ENCODE results near the gene SH3BP2. TPM values are rescaled to one million over a fixed set of nuclear protein-coding genes. Genes with fewer than 3 reads are reported as not detected.

Gene SH3BP2
- total RNA-seq, 2 experiments from 2014 or later = 82.6 to 83.7 TPM

DNA sequence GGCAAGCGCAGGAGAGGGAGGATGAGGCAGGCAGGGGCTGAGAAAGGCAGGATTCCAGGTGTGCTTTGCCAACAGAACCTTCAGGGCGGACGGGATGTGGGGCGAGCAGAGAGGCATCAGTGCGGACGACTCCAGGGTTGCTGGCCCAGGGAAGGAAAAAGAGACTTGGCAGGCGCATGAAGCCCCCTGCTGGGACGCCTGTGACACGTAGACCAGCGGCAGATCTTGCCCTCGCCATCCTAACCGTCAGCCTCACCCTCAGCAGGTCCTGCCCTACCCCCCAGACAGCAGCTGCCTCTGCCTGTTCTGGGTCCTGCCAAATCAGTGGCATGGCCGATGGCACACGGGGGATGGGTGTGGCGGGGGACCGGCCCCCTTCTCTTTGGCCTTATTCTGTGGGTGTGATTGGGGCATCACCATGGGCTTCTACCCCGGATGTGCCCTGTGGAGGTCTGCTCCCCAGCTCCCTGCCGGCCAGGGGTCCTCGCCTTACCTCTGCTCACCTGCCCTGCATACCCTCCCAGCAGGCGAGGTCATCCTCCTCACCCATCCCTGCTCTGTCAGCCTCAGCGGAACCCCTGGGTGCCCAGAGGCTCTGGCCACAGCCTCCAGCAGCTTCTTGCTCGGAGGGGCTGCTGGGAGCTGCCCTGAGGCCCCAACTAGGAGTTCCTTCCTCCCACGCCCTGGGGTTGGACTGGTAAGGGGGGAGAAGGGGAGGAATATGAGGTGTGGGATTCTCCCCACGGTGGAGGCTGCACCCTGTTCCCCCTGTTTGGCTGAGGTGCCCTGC, 2.9 kb upstream of the SH3BP2 start:
- Mint-ChIP-seq H3K4me3 (no peak overlapping the region), H3K9me3 (peaks cover 2% of the 10 kb centered on the region), H3K36me3 (no peaks in the 10 kb centered on the region), H3K27me3 (no peaks in the 10 kb centered on the region), H3K27ac (peak overlapping the region; percentile 8), H3K4me1 (peaks cover 31% of the 10 kb centered on the region)
- ATAC-seq (ENCODE audit: low read depth) = no peak
- no peak for DNase-seq
- POLR2A ChIA-PET = interaction anchor here (0.9 kb wide), 1 partner anchor 9 kb away, joined by 3 read pairs; no protein-coding TSS in a partner anchor

DNA sequence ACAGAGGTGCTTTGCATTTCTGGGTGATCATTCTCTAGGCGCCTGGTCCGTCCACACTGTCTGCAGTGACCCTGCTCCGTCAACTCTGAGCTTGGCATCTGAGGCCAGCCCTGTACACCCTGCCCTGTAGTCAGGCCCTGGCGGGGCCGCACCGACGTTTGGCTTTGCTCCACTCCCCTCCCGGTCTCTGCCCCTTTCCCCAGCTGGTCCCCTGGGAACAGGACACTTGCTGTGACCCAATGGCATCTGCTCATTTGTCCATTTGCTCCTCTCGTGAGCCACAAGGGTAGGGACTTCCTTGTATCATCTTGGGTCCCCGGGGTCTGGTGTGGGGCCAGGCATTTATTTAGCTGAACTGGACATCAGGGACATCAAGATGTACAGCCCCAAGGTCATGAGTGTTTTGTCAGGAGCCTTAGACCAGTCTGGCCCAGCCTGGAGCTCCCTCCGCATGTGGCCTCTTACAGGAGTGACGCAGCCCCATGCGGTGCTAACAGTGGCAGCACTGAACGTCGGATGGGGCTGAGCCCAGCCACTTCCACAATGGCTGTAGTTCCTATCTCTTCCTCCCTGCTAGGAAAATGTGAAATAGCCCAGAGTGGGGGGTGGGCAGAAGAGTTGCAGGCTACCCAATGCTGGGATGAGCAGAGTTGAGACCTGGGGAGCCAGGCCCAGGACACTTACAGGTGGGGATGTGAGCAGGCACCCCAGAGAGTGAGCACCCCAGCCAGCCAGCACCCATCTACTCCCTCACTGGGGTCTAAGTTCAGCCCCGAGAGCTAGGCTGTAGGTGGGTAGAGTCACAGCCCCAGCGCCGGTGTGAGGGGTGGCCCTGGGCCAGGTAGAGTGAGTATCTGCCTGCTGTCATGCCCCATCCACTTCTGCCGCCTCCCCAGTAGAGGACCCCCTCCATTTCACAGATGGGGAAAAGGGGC, 2.0 kb upstream of the SH3BP2 start:
- POLR2A ChIA-PET = interaction anchor here (0.9 kb wide), 1 partner anchor 8 kb away, joined by 3 read pairs; no protein-coding TSS in a partner anchor
- Mint-ChIP-seq H3K27ac (peak overlapping the region; percentile 30), H3K9me3 (no peaks in the 10 kb centered on the region), H3K4me3 (no peak overlapping the region), H3K36me3 (no peaks in the 10 kb centered on the region), H3K27me3 (no peaks in the 10 kb centered on the region), H3K4me1 (peaks cover 27% of the 10 kb centered on the region)
- ATAC-seq (ENCODE audit: low read depth) = no peak
- peak; percentile 32 for DNase-seq

DNA sequence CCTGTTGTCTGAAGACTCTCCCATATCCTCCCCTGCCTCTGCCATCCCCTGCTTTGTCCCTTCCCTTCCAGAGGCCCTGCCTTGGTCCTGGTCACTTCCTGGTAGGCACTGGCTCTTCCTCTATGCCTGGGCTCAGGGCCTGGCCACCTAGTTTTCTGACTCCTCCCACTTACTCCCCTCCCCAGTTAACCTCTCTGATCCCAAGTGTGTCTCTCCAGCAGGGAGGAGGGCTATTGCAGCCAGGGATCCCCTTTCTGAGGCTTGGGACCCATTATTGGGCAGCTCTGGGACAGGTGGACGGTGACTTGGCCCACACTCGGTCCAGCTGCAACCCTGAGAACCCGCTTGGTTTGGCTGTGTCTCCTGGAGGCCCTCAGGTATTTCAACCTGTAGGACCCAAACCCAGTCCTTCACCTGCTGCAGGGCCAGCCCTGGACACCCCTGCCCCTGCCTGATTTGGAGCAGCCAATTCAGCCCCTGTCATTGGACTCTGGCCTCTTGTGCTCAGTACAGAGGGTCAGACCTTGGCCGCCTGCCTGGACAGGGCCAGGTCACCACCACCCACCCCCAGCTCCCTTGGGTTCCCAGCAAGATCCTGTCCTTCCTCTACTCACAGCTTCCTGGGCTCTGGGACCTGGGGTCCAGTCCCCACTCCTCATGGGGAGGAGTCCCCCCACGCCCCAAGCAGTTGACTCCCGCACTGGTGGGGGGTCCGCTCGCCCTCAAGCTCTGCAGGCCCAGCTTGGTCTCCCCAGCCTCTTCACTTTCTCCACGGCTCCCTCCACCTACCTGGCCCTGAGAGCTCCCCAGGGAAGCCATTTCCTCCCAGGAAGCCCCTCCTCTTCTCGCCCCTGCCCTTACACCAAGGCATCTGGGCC, 1.1 kb upstream of the SH3BP2 start:
- Mint-ChIP-seq H3K36me3 (no peaks in the 10 kb centered on the region), H3K27me3 (no peaks in the 10 kb centered on the region), H3K27ac (peak overlapping the region; percentile 11), H3K4me1 (peaks cover 24% of the 10 kb centered on the region), H3K4me3 (no peak overlapping the region), H3K9me3 (no peaks in the 10 kb centered on the region)
- DNase-seq (peak; percentile 33), ATAC-seq (ENCODE audit: low read depth) (no peak)
- POLR2A ChIA-PET = interaction anchor here (0.6 to 0.7 kb wide), 2 partner anchors 13 to 22 kb away, joined by 3 read pairs; no protein-coding TSS in a partner anchor

DNA sequence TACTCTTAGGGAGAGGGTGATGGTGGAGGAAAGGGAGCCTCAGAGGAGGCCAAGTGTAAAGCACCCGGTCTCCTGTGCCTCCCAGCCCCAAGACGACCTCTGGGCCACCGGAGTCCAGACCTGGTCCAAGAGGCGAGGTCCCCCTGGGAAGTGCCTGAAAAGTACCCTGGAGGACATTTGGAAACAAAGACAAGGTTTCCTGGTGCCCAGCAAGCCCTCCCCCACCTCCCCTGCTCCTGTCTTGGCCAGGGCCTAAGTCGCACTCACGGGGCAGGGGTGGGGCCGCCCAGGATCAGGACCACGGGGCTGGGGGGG, 532 bp upstream of the SH3BP2 start:
- DNase-seq (no peak), ATAC-seq (ENCODE audit: low read depth) (no peak)
- Mint-ChIP-seq H3K4me1 (peaks cover 20% of the 10 kb centered on the region), H3K36me3 (no peaks in the 10 kb centered on the region), H3K9me3 (no peaks in the 10 kb centered on the region), H3K27me3 (no peaks in the 10 kb centered on the region), H3K27ac (no peak overlapping the region), H3K4me3 (peak overlapping the region; percentile 30)
- POLR2A ChIA-PET = interaction anchor here (0.6 kb wide), 1 partner anchor 7 kb away, joined by 7 read pairs; no protein-coding TSS in a partner anchor

DNA sequence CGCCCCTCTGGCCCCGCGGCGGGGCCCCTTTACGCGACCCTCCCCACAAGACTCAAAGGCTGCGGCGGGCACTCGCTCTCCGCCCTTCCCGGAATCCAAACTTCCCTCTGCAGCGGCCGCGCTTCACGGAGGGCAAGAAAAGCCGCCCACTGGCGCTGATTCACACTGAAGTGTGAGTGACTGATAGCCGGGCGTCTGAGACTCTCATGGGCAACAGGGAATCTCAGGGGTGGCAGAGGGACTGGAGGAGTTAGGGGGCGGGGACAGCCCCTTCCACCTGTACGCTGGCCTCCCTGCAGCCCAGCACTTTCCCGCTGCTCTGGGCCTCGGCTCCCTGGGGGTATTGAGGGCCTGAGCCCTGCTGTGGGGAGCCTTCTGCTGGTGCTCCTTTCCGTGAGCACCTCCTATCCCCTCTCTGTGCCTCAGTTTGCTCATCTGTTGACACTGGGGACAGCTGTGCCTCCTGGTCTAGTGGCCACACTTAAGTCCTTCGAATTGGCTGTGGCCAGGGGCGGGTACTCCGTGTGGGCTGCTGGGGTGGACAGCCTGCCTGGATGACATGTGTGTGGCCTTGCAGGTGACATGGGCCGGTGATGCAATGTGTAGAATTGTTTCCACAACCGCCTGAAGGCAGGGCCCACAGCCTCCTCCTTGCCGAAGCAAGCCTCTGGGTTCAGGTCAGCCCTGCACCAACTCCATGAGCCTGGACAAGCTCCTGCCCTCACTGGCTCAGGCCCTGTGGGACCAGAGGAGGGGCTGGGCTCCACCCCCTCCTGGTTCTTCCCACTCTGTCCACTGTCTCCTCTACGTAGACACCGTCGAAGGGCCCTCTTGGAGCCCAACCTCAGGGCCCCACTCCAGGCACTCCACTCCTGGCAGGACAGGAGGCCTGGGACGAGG, 951 bp downstream of the SH3BP2 start:
- peak overlapping the region; percentile 64 for H3K27ac Mint-ChIP-seq
- DNase-seq (peak; percentile 58), ATAC-seq (ENCODE audit: low read depth) (no peak)
- POLR2A ChIA-PET = interaction anchor here (0.7 to 1.7 kb wide), 2 partner anchors 8 to 18 kb away, joined by 3 read pairs; no protein-coding TSS in a partner anchor
- H3K4me3 Mint-ChIP-seq = peak overlapping the region; percentile 89
- H3K36me3 Mint-ChIP-seq = no peaks in the 10 kb centered on the region
- no peaks in the 10 kb centered on the region for H3K9me3 Mint-ChIP-seq
- H3K4me1 Mint-ChIP-seq = peaks cover 24% of the 10 kb centered on the region
- no peaks in the 10 kb centered on the region for H3K27me3 Mint-ChIP-seq

DNA sequence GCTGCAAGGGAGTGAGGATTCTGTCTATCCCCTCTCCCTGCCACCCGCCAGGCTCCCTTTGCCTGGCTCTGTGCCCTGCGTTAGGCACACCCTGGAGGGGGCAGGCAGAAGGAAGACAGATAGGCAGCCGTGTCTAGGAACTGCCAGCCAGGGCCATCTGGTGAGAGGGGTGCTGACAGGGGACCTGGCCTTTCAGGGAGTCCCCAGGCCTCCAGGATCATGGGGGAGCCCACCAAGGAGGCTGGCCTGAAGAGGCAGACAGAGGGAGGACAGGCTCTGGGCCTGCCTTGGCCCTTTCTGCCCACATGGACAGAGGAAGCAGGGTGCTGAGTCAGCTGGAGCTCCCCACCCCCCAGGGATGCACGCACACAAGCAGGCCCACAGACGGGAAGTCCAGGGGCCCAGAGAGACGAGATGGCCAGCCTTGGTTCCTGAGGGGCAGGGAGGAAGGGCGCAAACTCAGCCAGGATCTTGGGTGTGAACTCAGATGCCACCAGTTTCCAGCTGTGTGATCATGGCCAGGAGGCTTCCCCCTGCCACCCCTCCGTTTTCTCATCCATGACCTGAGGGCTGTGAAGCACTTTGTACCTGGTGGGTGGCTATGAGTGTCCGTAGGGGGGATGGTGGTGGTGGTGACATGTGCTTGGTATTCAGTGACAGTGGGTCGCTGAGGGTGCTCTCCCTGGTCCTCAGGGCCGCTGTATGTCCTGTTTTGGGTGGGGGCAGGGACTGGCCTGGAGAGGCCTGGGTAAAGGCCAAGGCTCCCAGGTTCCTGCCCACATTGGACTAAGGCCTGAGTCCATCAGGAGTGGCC, 1.8 kb downstream of the SH3BP2 start:
- Mint-ChIP-seq H3K36me3 (no peaks in the 10 kb centered on the region), H3K4me1 (peaks cover 23% of the 10 kb centered on the region), H3K27ac (peak overlapping the region; percentile 25), H3K27me3 (no peaks in the 10 kb centered on the region), H3K9me3 (no peaks in the 10 kb centered on the region), H3K4me3 (peak overlapping the region; percentile 89)
- ATAC-seq (ENCODE audit: low read depth) (no peak), DNase-seq (peak; percentile 43)
- POLR2A ChIA-PET = interaction anchor here (0.7 to 1.7 kb wide), 2 partner anchors 9 to 17 kb away, joined by 3 read pairs; no protein-coding TSS in a partner anchor

DNA sequence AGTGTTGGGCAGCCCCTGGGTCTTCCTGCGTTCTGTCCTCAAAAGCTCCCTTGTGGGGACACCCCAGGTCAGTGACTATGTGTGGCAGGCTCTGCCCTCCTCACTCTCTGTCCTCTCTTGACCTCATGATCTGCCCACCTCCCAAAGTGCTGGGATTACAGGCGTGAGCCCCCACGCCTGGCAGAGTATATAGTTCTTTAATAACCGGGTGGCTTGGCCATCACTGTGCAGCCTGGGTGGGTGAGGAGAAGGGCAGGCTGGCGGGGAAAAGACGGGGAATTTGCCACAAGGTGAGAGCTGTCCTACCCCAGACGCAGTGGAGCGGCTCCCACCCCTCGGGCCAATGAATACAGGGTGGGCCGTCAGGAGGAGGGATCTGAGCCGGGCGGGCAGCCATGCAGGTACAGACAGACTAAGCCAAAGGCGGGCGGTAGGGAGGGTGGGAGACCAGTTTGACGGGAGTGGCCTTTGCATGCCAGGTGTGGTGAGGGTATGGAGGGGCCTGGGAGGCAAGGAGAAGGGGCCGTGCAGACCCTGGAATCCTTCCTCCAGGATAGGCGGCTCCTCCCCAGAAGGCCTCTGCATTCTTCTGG, 2.5 kb downstream of the SH3BP2 start:
- H3K4me3 Mint-ChIP-seq = no peak overlapping the region
- H3K9me3 Mint-ChIP-seq = no peaks in the 10 kb centered on the region
- POLR2A ChIA-PET = interaction anchor here (1.7 kb wide), 1 partner anchor 9 kb away, joined by 3 read pairs; no protein-coding TSS in a partner anchor
- DNase-seq (no peak), ATAC-seq (ENCODE audit: low read depth) (no peak)
- H3K4me1 Mint-ChIP-seq = peaks cover 26% of the 10 kb centered on the region
- no peak overlapping the region for H3K27ac Mint-ChIP-seq
- H3K27me3 Mint-ChIP-seq = no peaks in the 10 kb centered on the region
- no peaks in the 10 kb centered on the region for H3K36me3 Mint-ChIP-seq

DNA sequence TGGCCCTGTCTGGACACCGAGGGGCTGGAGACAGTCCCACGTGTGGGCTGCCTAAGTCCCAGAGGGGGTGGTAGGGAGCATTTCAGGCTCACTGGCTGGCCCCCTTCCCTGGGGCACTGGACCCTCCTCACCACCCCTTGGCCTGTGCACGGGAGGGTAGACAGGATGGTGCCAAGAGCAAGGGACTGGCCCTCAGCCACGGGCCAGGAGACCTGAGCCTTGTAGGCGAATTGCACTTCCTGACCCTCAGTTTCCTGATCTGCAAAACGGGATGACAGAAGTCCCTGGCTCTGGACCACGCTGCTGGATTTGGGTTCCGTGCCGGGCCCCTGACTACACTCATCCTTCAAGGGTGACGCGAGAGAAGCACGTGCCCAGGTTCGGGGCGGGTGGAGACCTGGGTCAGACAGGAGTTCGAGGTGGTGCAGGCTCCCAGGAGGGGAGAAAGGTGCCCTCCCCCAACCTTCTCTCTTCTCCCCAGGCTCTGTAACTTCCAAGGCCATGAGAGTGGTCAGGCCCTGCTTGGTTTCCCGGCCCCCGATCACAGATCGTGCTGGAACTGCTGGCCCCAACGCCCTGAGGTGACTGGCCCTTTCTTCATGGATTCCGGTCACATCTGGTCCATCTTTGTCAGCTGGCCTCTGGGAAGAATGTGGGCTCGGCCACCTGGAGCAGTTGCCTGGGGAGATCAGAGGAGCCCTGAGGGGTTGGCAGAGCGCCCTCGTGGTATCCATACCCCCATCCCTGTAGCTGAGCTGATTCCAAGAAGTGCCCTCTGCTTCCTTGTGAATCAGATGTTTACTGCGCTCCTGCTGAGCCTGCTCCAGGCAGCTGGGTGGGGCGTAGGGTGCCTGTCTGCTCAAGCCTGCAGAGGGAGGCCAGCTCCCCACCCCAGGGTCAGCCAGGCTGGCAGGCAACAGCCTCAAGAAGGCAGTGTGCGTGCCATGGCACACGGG, 3.3 kb downstream of the SH3BP2 start:
- no peaks in the 10 kb centered on the region for H3K27me3 Mint-ChIP-seq
- no peak overlapping the region for H3K4me3 Mint-ChIP-seq
- DNase-seq (peak; percentile 30), ATAC-seq (ENCODE audit: low read depth) (no peak)
- H3K4me1 Mint-ChIP-seq = peaks cover 30% of the 10 kb centered on the region
- H3K27ac Mint-ChIP-seq = no peak overlapping the region
- no peaks in the 10 kb centered on the region for H3K9me3 Mint-ChIP-seq
- POLR2A ChIA-PET = interaction anchor here (1.2 to 6.2 kb wide), 3 partner anchors 9 to 17 kb away, joined by 3 to 60 read pairs (median 17); no protein-coding TSS in a partner anchor
- H3K36me3 Mint-ChIP-seq = no peaks in the 10 kb centered on the region

DNA sequence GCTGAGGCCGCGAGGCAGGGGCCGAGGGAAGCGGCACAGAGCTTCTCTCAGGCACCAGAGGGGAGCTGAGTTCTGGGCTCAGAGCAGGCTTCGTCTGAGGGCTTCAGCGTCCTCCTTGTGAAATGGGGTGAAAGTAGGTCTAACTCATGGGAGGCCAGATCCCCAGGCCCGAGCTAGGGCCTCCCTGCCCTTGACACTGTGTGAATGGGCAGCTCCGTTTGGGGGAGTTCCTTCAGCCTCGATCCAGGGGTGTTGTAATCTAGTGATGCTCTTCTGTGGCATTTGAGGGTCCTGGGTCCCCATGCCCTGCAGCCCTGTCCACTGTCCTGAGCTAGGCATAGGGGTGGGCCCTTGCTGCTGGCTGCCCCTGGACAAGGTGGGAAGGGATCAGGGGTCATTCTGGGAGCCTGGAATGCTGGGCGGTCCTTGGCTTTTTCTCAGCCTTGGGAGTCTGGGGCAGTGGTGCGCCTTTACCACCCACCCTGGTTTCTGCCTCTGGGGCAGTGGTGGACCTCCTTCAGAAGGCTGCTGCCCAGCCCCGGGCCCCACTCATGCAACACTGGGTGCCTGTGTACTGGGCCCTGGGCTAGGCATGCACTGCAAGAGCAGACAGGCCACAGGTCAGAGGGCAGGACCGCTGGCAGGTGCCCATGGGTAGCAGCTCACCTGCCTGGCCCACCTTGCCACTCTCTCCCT, 4.1 kb downstream of the SH3BP2 start:
- peaks cover 36% of the 10 kb centered on the region for H3K4me1 Mint-ChIP-seq
- H3K36me3 Mint-ChIP-seq = no peaks in the 10 kb centered on the region
- no peak overlapping the region for H3K4me3 Mint-ChIP-seq
- POLR2A ChIA-PET = interaction anchor here (0.7 to 6.2 kb wide), 6 partner anchors 10 to 261 kb away, joined by 3 to 60 read pairs (median 6); partner anchors contain the start of gene FAM193A
- no peaks in the 10 kb centered on the region for H3K27me3 Mint-ChIP-seq
- ATAC-seq (ENCODE audit: low read depth) = no peak
- H3K27ac Mint-ChIP-seq = no peak overlapping the region
- H3K9me3 Mint-ChIP-seq = no peaks in the 10 kb centered on the region
- DNase-seq = peak; percentile 33
